RPMI8226 (cell line): ENCODE data around the gene INTS15.
"Not testable (repeated sequence)": the region's sequence is repeated elsewhere in the genome, so short reads cannot be mapped to it uniquely, and the experiment has no call there.

Experiments used
- DNase-seq: peaks from one replicate; pipeline ENCODE4 v3.0.0-alpha.2; 2015

The INTS15 gene

GRCh38 chr7:6619961-6620360, 30.1 kb downstream of the INTS15 start:
- DNase-seq = peak; percentile 62

GRCh38 chr7:6621195-6622133, 31.6 kb downstream of the INTS15 start:
- DNase-seq = peak; percentile 79

- no peak for DNase-seq
These were observed 32.4 kb downstream of the INTS15 start for GRCh38 chr7:6622134-6622710.

DNA sequence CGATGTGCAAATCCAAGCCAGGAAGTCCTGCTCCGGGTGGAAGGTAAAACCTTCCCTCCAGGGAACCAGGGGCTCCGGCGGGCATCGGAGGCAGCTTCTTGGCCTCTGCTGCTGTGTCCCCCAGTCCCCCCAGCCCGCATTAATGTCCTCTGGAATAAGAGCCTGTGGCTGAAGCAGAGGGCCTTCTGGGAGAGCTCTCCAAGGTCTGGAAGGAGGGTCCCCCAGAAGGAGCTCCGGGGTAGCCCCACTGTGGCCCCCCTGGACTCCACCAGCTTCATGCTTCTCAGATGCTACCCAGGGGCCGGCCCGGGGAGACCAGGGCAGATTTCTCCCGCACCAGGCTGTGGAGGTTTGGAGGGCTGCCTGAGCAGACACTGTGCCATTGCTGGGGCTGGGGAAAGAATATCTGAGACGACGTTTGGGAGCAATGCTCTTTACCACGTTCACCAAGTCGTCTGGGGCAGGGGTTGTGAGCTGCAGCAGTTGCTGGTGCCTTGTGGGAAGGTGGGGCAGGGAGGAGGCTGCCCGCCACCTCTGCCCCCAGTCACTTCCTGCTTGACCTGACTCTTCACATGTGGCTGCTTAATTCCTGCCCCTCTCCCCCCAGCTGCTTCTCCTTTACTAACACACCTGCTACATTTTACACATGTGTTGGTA, 33.9 kb downstream of the INTS15 start:
- peak; percentile 71 for DNase-seq

DNA sequence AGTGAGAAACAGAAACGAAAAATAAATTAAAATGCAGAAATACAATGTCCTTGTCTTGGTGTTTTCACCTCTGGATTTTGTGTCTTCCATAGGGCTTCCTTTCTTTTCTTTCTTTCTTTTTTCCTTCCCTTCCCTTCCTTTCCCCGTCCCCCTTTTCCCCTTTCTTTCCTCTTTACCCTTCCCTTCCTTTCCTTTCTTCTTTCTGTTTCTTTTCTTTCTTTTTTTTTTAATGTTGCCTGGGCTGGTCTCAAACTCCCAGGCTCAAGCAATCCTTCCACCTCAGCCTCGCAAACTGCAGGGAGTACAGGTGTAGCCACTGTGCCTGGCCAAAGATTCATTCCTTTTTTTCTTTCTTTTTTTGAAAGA, 34.4 kb downstream of the INTS15 start:
- no peak for DNase-seq

DNA sequence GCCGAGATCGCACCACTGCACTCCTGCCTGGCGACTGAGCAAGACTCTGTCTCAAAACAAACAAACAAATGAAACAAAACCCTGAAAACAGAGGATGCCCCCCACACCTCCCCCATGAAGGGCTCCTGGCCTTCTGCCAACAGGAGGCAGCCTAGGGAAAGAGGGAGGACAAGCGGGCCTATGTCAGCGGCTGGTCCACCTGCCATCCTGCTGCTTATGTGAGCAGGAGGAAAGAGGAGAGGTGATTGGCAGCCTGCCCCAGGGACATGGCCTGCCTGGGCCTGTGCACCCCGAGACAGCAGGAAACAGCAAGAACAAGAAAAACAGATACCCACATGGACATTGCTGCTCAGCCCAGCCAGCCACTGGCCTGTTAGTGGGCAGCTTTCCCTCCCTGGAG, 38.2 kb downstream of the INTS15 start:
- DNase-seq = peak; percentile 43

DNA sequence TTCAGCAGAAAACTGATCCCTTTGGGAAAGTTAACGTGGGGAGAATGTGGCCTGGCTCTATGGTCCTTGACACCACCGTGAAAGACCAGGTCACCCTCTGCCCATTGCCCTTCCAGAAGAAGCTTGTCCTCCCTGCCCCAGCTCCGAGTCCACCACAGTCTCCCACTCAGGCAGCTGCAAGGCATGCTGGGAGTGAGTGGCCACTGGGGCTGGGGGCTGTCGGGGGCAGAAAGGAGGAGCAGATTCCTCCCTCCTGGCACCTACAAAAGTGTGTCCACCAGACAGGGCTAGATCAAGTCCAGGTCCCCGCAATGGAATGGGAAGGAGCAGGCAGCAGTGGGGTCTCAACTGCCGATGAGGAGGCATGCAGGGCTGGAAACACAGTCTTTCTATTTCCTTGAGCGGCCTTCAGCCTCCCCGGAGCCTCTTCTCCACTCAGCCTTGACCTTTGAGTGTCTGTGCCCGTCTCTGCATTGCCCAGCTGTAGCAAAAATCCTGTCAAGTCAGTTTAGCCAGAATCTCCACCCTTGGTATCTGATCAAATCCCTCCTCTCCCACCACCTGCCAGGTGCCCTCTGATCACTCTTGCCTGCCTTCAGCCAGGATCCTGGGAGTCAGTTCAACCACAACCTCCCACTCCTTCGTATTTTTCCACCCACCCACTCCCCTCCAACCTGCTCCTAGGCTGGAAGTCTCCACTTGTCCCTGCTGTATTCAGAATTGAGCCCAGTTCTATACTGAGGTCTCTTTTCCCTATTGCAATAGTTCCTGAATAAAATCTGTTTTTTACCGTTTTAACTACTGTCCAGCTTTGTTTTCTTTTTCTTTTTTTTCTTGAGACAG, 40.4 kb downstream of the INTS15 start:
- no peak for DNase-seq

DNA sequence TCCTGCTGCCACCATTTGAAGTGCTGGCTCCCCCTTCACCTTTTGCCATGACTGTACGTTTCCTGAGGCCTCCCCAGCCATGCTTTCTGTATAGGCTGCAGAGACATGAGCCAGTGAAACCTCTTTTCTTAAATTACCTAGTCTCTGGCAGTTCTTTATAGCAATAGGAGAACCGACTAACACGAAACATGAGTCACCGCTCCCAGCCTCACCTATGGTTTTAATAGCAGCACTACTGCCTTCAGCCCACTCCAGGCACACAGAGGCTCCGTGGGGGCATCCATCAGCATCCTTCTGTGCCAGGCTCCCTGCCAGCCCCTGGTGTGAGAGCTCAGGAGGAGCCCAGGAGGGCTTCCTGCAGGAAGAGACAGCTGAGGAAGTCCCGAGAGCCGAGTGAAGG, 41.8 kb downstream of the INTS15 start:
- DNase-seq = no peak

DNA sequence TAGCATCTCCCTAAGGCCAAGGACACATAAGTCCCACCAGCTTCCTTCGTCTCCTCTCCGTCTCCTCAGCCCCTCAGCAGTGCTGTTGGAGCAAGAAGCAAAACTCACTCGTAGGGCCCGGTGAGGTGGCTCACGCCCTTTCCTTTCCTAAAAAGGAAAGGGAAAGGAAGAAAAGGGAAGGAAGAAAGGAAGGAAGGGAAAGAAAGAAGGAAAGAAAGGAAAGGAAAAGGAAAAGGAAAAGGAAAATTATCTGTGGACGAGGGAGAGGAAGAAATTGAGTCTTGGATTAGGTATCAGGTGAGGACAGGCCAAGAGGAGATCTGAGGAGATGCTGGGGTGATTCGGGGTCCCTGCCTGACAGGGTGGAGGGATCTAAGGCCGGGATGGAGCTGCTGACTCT, 44.2 kb downstream of the INTS15 start:
- no peak for DNase-seq

GRCh38 chr7:6634971-6635370, 45.1 kb downstream of the INTS15 start:
- DNase-seq = not testable (repeated sequence)

- DNase-seq = peak; percentile 73
These were observed 47.1 kb downstream of the INTS15 start, which contains the start of gene ZNF316 for GRCh38 chr7:6636741-6637543. ZNF316 (plus strand) TSS chr7:6637318; CDS start chr7:6642410, 5,092 bp downstream.

DNA sequence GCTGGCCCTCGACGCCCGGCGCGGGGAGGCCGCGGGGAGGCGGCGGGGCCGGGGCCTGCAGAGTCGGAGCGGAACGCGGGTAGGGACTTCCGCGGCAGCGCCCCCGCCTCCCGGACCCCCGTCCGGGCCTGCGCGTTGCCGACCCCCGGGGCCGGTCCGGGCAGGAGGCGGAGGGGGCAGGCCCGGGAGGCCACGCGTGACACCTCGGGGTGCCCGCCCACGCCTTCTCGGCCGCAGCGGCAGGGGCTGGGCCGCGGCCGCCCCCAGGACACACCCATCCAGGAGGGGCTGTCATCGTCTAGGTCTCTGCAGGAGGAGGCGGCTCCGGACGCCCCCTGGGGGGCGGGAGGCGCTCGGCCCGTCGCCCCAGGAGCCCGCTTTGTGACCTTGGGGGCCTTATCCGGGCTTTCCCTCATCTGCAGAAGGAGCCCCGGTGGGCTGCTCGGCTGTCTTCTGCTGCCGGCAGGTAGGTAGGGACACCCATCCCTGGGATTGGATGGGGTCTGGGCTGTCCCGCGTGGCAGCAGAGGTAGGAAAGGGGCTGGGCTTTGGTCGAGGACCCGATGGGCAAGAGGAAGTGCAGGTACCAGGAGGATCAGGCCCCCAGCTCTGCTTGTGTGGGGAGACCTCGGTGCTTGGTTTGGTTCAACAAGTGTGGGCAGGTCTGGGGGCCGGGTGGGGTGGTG, 47.9 kb downstream of the INTS15 start:
- peak; percentile 77 for DNase-seq

DNA sequence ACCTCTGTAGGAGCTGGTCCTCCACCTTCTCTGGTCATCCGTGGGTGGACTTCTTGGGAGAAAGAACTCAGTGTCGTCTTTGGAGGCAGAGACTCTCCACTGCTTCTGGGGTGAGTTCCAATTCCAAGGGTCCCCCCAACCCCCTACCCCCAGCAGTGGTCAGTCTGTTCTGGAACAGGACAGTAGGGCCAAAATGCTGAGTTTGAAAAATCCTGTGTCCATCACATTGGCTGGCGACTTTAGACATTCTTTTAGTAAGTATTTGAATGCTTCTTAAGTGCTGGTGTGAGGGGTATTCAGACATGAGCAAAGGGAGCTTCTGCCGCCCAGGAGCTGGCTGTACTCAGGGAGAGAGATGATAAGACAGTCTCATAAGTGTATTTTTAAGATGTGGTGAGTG, 49.2 kb downstream of the INTS15 start:
- DNase-seq = no peak

DNA sequence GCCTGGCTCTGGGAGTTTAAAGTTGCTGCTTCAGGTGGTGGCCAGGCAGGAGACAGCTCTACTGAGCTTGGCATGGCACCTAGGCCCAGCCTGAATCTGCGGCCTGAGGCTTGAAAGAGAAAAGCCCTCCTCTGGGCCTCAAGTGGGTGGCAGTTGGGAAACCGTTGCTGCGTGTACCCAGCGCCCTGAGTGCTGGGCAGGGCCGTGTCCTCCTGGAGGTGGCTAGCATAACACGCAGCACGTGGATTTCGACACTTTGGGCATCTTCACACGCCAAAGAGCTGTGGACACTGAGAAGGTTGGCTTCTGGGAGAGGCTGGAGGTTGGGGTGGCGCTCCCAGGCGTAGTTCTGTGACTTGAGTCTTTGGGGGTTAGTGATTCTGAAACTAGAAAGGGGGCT, 49.8 kb downstream of the INTS15 start:
- no peak for DNase-seq

DNA sequence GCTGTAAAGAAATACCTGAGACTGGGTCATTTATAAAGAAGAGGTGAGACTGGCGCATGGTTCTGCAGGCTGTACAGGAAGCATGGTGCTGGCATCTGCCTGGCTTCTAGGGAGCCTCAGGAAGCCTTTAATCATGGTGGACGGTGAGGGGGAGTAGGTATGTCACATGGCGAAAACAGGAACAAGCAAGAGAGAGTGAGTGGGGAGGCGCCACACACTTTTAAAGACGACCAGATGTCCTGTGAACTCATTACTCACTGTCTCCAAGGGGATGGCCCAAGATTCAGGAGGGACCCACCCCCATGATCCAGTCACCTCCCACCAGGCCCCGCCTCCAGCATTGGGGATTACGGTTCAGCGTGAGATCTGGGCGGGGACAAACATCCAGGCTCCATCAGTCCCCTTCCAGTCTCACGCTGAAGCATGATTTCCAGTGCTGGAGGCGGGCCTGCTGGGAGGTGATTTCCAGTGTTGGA, 50.5 kb downstream of the INTS15 start:
- no peak for DNase-seq

GRCh38 chr7:6641305-6642035, 51.6 kb downstream of the INTS15 start:
- DNase-seq = no peak

DNA sequence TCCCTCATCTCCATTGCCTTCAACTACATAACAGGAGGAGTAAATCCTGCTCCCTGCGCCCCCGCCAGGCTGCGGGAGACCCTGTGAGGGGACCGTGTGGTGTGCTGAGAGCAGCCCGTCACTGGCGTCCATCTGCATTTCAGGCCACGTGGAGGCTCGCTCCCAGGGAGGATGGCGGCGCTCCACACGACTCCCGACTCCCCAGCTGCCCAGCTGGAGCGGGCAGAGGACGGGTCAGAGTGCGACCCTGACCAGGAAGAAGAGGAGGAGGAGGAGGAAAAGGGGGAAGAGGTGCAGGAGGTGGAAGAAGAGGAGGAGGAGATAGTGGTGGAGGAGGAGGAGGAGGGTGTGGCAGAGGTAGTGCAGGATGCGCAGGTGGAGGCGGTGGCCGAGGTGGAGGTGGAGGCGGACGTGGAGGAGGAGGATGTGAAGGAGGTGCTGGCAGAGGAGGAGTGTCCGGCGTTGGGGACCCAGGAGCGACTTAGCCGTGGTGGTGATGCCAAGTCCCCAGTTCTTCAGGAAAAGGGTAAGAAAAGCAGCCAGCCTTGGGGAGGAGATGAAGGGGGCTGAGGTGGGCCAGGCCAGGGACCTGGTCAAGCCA, 52.5 kb downstream of the INTS15 start:
- DNase-seq = no peak

DNA sequence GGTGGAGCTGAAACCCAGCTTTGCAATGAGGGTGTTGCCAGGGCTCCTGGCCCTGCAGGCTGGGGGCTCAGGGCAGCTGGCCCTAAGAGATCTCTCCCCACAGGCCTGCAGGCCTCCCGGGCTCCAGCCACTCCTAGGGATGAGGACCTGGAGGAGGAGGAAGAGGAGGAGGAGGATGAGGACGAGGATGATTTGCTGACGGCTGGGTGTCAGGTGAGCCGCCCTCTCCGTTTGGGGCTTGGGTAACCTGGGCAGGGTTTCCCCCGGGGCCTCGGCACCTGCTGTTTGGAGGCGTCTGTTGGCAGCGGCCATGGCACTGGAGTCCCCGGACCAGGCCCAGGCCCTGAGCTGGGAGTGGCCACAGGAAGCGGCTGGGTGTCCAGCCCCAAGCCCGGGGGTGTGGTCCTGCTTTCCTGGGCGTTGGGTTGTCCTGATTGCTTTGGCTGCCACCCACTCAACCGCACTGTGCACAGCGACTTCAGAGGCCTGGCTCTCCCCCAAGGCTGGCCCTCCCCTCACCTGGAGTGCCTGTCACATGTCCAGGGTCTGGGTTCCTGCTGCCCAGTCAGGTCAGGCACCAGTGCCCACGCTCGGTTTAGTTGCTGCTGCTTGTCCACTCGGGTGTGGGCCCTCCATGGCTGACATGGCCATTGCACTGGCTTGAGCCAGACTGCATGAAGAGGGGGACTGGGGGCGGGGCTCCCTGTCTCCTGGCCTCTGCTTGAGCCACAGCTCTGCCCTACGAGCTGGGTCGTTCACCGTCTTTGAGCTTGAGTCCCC, 53.2 kb downstream of the INTS15 start:
- DNase-seq = no peak

- DNase-seq = no peak
These were observed 54.2 kb downstream of the INTS15 start for GRCh38 chr7:6643915-6644625.
